HepG2 (cell line): ENCODE data around the gene RUVBL1. TPM values are rescaled to one million over a fixed set of nuclear protein-coding genes. Genes with fewer than 3 reads are reported as not detected.

ENCODE experiments used
- KDM2A ChIP-seq: sonication (generic); formaldehyde crosslinking; IDR thresholded peaks from 2 replicates; pipeline ENCODE4 v1.4.0; 2020; ENCODE audit warnings: low read depth, missing genetic modification reagents, borderline replicate concordance
- KLF12 ChIP-seq: sonication (generic); formaldehyde crosslinking; IDR thresholded peaks from 2 replicates; pipeline ENCODE4 v1.4.0; 2020; ENCODE audit warnings: missing genetic modification reagents, borderline replicate concordance
- KLF13 ChIP-seq: sonication (generic); formaldehyde crosslinking; IDR thresholded peaks from 2 replicates; pipeline ENCODE4 v1.4.0; 2020; ENCODE audit warnings: mild to moderate bottlenecking, missing genetic modification reagents
- SMAD9 ChIP-seq: sonication (generic); formaldehyde crosslinking; IDR thresholded peaks from 2 replicates; pipeline ENCODE4 v1.5.1; 2020; ENCODE audit warnings: mild to moderate bottlenecking, missing genetic modification reagents
- TP53 ChIP-seq: sonication (generic); formaldehyde crosslinking; conservative IDR thresholded peaks from 2 replicates; pipeline ENCODE4 v1.4.0; 2020; ENCODE audit warnings: missing genetic modification reagents
- ZFP36L1 ChIP-seq: sonication (generic); formaldehyde crosslinking; IDR thresholded peaks from 2 replicates; pipeline ENCODE4 v1.8.0; 2022; ENCODE audit warnings: mild to moderate bottlenecking, missing genetic modification reagents, moderate library complexity
- ZKSCAN5 ChIP-seq: sonication (generic); formaldehyde crosslinking; IDR thresholded peaks from 2 replicates; pipeline ENCODE4 v1.5.1; 2020; ENCODE audit warnings: mild to moderate bottlenecking, missing genetic modification reagents
- ZNF543 ChIP-seq: sonication (generic); formaldehyde crosslinking; IDR thresholded peaks from 2 replicates; pipeline ENCODE4 v1.4.0; 2020; ENCODE audit warnings: mild to moderate bottlenecking, missing genetic modification reagents
- ZNF792 ChIP-seq: IDR thresholded peaks from 2 replicates; pipeline ENCODE4 v1.6.1; 2016
- polyA plus RNA-seq, 8 experiments: library from polyadenylated mRNA; depleted of rRNA in 3 of 8; stranded (reverse) in 7 of 8; unstranded in 1 of 8; fragments of >200 nt; fragmentation: Illumina TruSeq in 4 of 8; extraction: Trizol in 4 of 8; gene quantifications; 2 replicates each; pipeline versions ENCODE4 v1.2.1 to v1.2.3, GENCODE V29; 2011 to 2016; ENCODE audit warnings: low read depth in 4 of 8, missing spikeins in 1 of 8, mixed read lengths in 1 of 8; ENCODE audit not compliant: insufficient read depth in 1 of 8
- total RNA-seq, 5 experiments: library from RNA; depleted of rRNA; stranded (reverse); fragments of >200 nt; fragmentation: Illumina TruSeq; extraction: Trizol; gene quantifications; 2 replicates each; pipeline ENCODE4 v1.2.3, GENCODE V29; 2016; ENCODE audit warnings: low read depth in 1 of 5
- TF ChIP-seq, protein P1 (sequence below): sonication (generic); formaldehyde crosslinking; IDR thresholded peaks from 2 replicates; pipeline ENCODE4 v1.8.1; 2023; ENCODE audit warnings: mild to moderate bottlenecking, missing genetic modification reagents
- TF ChIP-seq, protein P2 (sequence below): conservative IDR thresholded peaks from 2 replicates; pipeline ENCODE4 v1.6.1; 2018; ENCODE audit warnings: missing genetic modification reagents
- TF ChIP-seq, protein P3 (sequence below): sonication (generic); formaldehyde crosslinking; IDR thresholded peaks from 2 replicates; pipeline ENCODE4 v1.4.0; 2020; ENCODE audit warnings: missing genetic modification reagents
- TF ChIP-seq, protein P4 (sequence below): sonication (generic); formaldehyde crosslinking; IDR thresholded peaks from 2 replicates; pipeline ENCODE4 v1.4.0; 2020; ENCODE audit warnings: mild to moderate bottlenecking, missing genetic modification reagents
- TF ChIP-seq, protein P5 (sequence below): sonication (generic); formaldehyde crosslinking; IDR thresholded peaks from 2 replicates; pipeline ENCODE4 v1.9.0; 2022; ENCODE audit warnings: missing genetic modification reagents, mild to moderate bottlenecking, borderline replicate concordance
- TF ChIP-seq, protein P6 (sequence below): sonication (generic); formaldehyde crosslinking; IDR thresholded peaks from 2 replicates; pipeline ENCODE4 v1.9.0; 2021; ENCODE audit warnings: mild to moderate bottlenecking, missing genetic modification reagents

Gene RUVBL1
- total and polyA plus RNA-seq, 2 of the 13 experiments (the other 11 are each of a cell fraction or from before 2014, with no cell fraction given): 32.7 to 86.3 TPM

DNA sequence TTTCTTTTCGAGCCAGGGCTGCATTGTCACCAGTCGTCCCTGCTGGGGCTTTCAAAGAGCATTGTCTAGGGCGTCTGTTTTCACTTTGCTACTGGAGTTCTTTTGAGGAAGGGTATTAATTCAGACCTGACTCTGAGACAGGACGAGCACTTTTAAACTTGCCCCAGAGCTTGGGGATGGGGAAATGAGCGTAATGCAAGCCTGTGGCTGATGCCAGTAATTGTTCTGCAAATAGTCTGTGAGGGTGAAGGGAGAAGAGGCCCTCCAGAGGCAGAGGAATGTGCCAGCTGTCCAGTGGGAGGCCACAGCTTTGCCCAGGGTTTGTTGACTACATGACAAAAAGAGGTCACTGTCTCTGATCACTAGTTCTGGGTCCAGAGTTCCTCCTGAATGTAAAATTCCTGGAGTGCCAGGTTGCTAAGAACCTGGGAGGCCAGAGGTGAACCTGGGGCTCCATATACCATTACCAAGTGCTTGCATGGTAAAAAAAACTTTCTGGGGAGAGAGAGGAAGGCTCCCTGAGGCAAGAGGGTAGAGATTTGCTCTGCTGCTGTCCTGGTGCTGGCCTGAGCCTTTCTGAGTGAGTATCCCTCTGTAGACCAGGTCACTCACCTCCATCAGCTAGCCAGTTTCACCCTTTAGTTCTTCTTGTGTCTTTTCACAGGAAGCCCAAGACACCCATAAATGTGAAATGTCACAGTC is 44.5 kb upstream of the RUVBL1 start (continued):
- TF ChIP-seq, protein P1, sequence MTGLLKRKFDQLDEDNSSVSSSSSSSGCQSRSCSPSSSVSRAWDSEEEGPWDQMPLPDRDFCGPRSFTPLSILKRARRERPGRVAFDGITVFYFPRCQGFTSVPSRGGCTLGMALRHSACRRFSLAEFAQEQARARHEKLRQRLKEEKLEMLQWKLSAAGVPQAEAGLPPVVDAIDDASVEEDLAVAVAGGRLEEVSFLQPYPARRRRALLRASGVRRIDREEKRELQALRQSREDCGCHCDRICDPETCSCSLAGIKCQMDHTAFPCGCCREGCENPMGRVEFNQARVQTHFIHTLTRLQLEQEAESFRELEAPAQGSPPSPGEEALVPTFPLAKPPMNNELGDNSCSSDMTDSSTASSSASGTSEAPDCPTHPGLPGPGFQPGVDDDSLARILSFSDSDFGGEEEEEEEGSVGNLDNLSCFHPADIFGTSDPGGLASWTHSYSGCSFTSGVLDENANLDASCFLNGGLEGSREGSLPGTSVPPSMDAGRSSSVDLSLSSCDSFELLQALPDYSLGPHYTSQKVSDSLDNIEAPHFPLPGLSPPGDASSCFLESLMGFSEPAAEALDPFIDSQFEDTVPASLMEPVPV (CRISPR knock-in tag): no peak
- TF ChIP-seq TP53 (CRISPR knock-in tag) (no peak), ZNF792 (CRISPR knock-in tag) (peak; percentile 100), ZKSCAN5 (no peak), KLF12 (CRISPR knock-in tag) (no peak), ZFP36L1 (CRISPR knock-in tag) (no peak), SMAD9 (no peak), KLF13 (CRISPR knock-in tag) (no peak), ZNF543 (CRISPR knock-in tag) (peak; percentile 16; the same call in 1 of the 2 replicates), KDM2A (CRISPR knock-in tag) (no peak; the same call in 1 of the 2 replicates)
- TF ChIP-seq, protein P2, sequence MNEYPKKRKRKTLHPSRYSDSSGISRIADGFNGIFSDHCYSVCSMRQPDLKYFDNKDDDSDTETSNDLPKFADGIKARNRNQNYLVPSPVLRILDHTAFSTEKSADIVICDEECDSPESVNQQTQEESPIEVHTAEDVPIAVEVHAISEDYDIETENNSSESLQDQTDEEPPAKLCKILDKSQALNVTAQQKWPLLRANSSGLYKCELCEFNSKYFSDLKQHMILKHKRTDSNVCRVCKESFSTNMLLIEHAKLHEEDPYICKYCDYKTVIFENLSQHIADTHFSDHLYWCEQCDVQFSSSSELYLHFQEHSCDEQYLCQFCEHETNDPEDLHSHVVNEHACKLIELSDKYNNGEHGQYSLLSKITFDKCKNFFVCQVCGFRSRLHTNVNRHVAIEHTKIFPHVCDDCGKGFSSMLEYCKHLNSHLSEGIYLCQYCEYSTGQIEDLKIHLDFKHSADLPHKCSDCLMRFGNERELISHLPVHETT (CRISPR knock-in tag): peak; percentile 78; the same call in 1 of the 2 replicates
- TF ChIP-seq, protein P3, sequence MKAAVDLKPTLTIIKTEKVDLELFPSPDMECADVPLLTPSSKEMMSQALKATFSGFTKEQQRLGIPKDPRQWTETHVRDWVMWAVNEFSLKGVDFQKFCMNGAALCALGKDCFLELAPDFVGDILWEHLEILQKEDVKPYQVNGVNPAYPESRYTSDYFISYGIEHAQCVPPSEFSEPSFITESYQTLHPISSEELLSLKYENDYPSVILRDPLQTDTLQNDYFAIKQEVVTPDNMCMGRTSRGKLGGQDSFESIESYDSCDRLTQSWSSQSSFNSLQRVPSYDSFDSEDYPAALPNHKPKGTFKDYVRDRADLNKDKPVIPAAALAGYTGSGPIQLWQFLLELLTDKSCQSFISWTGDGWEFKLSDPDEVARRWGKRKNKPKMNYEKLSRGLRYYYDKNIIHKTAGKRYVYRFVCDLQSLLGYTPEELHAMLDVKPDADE (CRISPR knock-in tag): no peak
- TF ChIP-seq, protein P4, sequence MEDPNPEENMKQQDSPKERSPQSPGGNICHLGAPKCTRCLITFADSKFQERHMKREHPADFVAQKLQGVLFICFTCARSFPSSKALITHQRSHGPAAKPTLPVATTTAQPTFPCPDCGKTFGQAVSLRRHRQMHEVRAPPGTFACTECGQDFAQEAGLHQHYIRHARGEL (CRISPR knock-in tag): no peak
- TF ChIP-seq, protein P5, sequence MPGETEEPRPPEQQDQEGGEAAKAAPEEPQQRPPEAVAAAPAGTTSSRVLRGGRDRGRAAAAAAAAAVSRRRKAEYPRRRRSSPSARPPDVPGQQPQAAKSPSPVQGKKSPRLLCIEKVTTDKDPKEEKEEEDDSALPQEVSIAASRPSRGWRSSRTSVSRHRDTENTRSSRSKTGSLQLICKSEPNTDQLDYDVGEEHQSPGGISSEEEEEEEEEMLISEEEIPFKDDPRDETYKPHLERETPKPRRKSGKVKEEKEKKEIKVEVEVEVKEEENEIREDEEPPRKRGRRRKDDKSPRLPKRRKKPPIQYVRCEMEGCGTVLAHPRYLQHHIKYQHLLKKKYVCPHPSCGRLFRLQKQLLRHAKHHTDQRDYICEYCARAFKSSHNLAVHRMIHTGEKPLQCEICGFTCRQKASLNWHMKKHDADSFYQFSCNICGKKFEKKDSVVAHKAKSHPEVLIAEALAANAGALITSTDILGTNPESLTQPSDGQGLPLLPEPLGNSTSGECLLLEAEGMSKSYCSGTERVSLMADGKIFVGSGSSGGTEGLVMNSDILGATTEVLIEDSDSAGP (CRISPR knock-in tag): peak; percentile 43; the same call in 1 of the 2 replicates
- TF ChIP-seq, protein P6, sequence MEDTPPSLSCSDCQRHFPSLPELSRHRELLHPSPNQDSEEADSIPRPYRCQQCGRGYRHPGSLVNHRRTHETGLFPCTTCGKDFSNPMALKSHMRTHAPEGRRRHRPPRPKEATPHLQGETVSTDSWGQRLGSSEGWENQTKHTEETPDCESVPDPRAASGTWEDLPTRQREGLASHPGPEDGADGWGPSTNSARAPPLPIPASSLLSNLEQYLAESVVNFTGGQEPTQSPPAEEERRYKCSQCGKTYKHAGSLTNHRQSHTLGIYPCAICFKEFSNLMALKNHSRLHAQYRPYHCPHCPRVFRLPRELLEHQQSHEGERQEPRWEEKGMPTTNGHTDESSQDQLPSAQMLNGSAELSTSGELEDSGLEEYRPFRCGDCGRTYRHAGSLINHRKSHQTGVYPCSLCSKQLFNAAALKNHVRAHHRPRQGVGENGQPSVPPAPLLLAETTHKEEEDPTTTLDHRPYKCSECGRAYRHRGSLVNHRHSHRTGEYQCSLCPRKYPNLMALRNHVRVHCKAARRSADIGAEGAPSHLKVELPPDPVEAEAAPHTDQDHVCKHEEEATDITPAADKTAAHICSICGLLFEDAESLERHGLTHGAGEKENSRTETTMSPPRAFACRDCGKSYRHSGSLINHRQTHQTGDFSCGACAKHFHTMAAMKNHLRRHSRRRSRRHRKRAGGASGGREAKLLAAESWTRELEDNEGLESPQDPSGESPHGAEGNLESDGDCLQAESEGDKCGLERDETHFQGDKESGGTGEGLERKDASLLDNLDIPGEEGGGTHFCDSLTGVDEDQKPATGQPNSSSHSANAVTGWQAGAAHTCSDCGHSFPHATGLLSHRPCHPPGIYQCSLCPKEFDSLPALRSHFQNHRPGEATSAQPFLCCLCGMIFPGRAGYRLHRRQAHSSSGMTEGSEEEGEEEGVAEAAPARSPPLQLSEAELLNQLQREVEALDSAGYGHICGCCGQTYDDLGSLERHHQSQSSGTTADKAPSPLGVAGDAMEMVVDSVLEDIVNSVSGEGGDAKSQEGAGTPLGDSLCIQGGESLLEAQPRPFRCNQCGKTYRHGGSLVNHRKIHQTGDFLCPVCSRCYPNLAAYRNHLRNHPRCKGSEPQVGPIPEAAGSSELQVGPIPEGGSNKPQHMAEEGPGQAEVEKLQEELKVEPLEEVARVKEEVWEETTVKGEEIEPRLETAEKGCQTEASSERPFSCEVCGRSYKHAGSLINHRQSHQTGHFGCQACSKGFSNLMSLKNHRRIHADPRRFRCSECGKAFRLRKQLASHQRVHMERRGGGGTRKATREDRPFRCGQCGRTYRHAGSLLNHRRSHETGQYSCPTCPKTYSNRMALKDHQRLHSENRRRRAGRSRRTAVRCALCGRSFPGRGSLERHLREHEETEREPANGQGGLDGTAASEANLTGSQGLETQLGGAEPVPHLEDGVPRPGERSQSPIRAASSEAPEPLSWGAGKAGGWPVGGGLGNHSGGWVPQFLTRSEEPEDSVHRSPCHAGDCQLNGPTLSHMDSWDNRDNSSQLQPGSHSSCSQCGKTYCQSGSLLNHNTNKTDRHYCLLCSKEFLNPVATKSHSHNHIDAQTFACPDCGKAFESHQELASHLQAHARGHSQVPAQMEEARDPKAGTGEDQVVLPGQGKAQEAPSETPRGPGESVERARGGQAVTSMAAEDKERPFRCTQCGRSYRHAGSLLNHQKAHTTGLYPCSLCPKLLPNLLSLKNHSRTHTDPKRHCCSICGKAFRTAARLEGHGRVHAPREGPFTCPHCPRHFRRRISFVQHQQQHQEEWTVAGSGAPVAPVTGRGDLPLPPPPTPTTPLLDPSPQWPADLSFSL: no peak
